ENCODE results near the gene DHX35.

DHX35 gene

DNA sequence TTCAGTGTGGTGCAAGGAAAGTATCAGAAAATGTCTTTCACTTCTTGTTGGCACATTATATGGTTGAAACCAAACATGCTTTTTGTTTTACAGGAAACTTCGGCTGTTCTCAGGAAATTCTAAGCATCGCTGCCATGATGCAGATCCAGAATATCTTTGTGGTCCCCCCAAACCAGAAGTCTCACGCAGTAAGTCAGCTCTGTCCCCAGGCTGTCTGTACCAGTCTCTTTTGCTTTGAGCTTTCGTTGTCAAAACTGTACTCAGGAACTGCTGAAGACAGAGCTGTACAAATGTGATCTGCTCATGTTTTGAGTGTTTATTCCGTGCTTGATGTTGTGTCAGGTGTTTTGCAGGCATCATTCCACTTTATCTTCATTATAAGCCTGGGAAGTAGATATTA, 59.6 kb downstream of the DHX35 start:
- DNase-seq (ENCODE audit: low read depth): peak; percentile 18

DNA sequence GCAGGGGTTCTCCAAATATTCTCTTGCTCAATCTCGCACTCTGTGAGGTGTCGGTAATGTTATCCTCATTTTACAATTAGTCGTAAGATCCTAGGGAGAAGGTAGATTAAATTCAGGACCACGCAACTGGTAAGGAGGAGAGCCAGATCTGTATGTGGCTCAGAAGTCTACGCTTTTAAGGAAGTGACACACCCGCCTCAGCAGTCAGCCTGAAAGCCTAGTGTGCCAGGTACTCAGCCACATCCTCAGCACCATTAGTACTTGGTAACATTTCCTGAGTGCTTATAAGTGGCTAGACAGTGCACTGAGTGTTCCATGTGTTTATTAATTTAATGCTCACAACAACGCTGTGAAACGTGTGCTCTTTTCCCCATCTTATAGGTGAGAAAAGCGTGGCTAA, 63.7 kb downstream of the DHX35 start:
- DNase-seq (ENCODE audit: low read depth): no peak

DNA sequence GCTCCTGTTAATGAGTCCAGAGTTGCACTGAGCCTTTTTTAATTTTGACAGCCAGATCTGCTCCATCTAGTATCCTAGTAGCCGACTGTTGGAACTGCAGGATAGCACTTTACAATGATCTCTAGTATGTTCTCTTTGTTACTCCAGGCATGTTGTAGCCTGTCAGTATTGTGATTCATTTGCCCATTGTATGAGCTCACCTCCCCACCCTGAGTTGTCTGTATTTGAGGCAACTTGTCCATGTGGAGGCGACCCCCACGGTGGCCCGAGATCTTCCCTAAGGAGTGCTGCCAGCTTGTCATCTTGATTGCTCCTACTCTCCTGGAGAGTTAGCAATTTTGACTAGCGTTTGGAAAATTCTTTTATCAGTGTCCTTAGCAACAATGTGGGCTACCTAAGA, 67.2 kb downstream of the DHX35 start:
- no peak for DNase-seq (ENCODE audit: low read depth)

DNA sequence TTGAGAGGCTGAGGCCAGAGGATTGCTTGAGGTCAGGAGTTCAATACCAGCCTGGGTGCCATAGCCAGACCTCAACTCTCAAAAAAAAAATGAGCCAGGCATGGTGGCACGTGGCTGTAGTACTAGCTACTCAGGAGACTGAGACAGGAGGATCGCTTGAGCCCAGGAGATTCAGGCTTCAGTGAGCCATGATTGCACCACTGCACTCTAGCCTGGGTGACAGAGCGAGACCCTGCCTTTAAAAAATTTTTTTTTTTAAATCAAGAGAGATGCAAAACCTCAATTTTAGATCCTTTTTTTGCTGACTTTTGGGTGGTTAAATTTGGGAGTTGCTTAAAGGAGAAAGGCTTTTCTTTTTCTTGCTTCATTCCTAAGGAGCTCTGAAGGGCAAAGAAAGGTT, 70.9 kb downstream of the DHX35 start:
- no peak for DNase-seq (ENCODE audit: low read depth)

DNA sequence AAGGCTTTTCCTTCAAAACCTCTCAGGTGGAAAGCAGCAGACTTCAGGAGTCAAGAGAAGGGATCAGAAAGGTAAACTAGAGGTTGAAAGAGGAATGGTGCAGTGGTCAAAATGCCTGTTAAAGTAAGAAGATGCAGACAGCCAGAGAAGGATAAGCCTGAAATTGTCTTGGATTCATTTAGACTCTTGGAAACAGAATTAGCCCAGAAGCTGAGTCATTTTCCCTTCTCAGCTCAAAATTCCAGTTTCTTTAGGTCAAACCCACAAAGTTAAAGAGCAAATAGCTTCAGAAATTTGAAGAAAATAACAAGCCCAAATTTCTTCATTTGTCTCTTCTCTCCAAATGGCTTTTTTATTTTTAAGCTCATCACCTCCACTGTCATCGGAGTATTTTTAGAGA, 73.9 kb downstream of the DHX35 start:
- no peak for DNase-seq (ENCODE audit: low read depth)

DNA sequence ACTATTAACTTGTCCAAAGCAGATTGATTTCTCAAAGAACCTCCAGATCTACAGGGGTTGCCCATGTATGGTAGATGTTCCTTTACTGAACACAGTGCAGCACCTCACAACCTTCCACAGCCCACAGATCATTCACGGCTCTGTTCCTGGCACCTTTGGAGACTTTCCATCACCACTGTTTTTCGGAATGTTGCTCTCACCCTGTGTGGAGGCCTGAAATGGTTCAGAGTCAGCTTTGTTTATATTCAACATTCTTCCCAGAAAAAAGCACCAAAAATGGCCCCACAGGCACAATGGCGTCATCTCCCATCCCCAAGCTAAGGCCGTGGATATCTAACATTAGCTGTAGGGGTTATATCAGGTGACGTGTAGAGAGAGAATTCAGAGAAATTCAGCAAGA, 74.7 kb downstream of the DHX35 start:
- DNase-seq (ENCODE audit: low read depth): no peak

DNA sequence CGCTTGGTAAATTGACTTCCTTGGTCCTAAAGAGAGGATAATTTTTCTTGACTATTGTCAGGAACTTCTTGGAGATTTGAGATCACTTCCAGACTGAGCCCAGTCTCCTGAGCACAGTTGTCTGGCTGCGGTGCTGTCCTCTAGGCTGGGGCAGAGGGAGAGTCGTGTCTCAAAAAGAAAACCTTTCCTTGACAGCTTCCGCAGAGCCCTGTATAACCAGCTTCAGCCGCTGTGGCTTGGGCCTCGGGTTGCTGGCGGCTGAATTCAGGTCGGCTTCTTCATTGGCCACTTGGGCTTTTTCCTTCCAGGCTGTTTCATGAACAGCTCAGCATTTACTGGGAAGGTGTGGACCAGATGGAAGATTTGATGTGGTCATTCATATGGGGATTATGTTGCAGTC, 75.9 kb downstream of the DHX35 start:
- no peak for DNase-seq (ENCODE audit: low read depth)

DNA sequence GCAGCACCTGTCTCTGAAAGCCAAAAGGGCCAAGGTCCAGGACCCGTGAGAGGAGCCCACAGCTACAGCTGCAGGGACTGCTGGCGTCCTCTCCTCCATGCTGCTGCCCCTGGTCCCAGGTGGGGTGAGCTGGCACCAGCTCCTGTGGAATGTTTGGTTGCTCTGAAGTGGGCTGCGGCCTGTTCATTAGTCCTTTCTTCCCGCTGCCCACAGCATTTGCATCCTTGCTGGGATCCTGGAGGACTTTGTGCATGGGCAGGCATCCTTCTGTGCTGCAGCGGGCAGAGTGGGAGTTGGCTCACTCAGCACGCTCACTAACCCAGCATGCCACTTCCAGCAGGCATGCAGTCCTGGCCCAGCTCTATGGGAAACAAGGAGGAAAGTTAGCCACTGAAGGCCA, 76.4 kb downstream of the DHX35 start:
- no peak for DNase-seq (ENCODE audit: low read depth)

DNA sequence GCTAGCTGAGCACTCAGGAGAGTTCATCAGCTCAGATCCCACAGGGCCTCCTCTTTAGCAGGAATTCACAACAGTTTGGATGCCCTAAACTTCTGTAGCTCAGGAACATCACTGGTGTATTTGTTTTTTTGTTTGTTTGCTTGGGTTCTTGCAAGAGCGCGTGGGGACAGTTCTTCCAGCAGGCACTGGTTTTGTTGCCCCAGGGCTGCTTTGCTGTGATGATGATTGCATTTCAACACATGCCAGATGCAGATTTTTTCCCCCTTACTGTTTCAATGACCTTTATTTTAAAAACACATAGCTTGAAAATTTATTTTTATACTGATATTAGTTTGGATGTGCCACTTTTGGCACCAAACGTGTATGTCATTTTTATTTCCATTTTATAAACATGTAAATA, 77.1 kb downstream of the DHX35 start:
- no peak for DNase-seq (ENCODE audit: low read depth)

DNA sequence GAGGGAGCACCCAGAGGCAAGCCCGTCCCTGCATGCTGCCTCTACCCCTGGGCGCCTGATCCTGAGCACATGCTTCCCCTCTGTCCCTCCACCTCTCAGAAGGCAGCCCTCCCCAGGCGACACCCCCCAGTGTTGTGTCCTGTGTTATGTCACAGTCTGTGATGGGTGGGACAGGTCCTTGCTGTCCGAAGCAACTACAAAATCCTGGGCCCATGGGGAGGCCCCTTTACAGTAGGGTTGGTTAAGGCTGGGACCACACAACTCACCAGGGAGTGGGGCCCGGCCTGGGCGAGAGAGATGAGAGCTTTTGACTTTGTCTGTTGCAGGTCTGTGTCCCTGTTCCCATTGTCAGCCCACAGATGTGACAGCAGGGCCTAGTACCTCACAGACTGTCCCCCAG, 78.0 kb downstream of the DHX35 start:
- DNase-seq (ENCODE audit: low read depth): no peak

DNA sequence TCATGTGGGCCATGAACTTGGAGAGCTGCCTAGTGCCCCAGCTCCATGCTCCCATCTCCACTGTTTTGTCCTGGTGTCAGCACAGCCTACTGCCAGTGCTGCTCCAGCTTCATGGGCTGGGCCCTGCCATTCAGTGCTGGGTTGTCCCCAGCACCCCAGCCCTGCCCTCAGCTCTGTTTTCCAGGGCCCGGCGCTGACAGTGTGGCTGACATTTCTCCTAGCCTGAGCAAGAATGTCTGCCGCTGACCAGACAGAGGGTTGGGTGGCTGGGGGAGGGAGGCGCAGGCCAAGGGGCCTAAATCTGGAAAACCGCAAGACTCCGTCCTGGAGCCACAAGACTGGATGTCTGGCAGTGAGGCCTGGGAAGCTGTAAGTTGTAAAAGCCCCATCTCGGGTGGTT, 78.9 kb downstream of the DHX35 start:
- no peak for DNase-seq (ENCODE audit: low read depth)

DNA sequence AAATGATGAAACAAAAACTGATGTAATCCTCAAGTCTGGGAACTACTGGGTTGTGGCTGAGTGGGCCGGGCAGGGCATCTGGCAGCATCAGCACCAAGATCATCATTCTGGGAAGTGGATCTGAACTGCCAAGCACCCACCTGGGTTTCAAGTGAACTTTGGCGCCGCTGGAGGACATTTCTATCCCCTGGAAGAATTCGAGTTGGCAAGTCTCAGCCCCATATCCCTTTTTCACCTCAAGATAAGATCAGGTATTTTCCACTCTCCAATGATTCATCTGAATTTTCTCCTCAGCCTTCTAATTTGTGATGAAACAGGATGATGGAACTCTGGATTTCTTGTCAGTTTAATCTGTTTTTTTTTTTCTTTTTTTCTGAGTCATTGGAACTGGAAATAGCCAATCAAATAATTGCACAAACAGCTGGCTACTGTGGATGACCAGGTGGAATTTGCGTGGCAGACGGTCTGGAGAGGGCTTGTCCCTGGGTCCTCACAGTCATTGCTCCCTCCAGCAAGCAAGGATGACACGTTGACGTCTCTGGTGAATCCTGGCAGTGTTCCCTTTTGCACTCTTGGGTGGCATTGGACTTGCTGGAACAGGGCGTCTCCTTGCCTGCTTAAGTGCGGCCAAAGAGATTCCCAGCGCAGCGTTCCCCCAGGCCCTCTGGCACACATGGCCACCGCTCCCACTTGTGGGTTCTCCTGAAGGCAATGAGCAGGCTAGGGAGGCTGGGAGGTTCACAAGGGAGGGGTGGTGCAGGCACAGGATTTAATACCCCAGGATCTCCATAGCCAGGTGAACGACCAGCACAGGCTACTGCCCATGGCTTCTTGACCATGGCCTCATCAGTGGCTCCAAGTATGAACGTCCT, 80.4 kb downstream of the DHX35 start:
- DNase-seq (ENCODE audit: low read depth): no peak

GRCh38 chr20:39044501-39044900, 82.4 kb downstream of the DHX35 start:
- DNase-seq (ENCODE audit: low read depth): no peak

DNA sequence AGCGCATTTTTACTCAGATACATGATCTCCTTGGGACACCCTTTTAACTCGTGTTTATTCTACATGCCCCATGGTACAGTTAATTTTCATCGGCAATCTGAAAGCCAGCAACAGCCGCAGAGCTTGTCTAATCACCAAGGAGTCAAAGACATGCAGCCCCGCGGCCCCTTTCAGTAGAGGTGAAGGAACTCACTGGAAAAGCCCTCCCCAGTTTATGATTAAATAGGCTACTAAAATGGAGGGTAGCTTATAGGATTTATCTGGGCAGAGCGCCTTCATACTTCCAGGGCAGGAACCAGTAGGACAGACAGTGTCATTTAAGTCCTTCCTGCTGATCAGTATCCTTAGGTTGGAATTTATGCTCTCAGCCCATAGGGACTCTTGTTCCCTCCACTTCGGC, 83.5 kb downstream of the DHX35 start:
- no peak for DNase-seq (ENCODE audit: low read depth)

DNA sequence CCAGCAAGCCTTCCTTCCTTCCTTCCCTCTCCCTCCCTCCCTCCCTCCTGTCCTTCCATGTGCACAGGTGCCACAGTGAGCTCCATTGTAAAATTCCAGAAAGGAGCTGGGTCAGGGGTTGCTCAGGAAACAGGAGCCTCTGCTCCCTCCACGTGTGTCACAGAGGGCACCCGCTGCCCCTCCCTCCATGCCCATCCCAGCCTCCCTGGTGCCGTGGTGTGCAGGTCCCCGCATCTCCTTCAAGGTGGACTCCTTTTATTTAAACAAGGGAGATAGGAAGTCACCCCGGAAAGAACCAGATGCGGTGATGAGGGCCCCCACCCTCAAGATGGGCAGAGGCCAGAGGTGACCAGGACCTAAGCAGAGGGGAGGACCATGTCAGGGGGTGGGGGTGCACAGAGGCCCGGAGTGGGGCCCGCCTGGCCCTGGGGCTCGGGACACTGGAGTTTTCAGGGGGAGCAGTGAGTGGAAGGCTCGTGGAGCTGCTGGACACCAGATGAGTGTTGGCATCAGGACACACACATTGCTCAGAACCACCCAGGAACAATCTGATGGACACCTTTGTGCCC, 85.4 kb downstream of the DHX35 start:
- DNase-seq (ENCODE audit: low read depth): no peak

- peak; percentile 64 for DNase-seq (ENCODE audit: low read depth)
Observed at GRCh38 chr20:39048000-39048696, 86.0 kb downstream of the DHX35 start.

GRCh38 chr20:39049148-39049547, 87.0 kb downstream of the DHX35 start:
- no peak for DNase-seq (ENCODE audit: low read depth)

- peak; percentile 74 for DNase-seq (ENCODE audit: low read depth)
Observed at GRCh38 chr20:39049684-39050554, 87.8 kb downstream of the DHX35 start.

- no peak for DNase-seq (ENCODE audit: low read depth)
Observed at GRCh38 chr20:39050555-39050902, 88.4 kb downstream of the DHX35 start.

DNA sequence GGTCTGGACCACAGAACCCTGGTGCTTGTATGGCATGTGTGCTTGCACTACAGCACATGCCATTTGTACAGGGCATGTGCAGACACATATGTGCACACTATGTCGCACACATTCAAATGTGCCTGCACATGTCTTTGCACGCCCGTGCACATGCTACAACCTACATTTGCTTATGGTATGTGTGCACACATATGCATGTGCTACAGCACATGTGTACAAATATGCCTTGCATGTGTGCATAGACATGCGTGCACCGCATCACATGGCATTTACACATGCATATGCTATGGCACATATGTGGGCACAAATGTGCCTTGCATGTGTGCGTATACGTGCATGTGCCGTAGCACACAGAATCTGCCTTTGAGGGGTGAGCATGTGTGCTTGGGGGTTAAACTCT, 90.5 kb downstream of the DHX35 start:
- no peak for DNase-seq (ENCODE audit: low read depth)

DNA sequence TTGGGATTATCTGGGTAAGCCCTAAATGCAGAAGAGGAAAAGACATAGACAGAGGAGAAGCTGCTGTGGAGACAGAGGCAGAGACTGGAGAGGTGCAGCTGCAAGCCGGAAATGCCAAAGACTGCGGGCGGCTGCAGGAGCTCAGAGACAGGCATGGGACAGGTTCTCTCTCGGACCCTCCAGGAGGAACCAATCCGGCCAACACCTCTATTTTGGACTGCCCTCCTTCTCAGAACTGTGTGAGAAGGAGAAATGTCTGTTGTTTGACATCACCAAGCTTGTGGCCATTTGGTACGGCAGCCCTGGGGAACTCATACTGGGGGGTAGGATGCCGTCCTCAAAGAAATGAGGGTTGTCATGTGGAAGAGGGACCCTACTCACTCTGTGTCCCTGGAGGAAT, 95.0 kb downstream of the DHX35 start:
- no peak for DNase-seq (ENCODE audit: low read depth)

DNA sequence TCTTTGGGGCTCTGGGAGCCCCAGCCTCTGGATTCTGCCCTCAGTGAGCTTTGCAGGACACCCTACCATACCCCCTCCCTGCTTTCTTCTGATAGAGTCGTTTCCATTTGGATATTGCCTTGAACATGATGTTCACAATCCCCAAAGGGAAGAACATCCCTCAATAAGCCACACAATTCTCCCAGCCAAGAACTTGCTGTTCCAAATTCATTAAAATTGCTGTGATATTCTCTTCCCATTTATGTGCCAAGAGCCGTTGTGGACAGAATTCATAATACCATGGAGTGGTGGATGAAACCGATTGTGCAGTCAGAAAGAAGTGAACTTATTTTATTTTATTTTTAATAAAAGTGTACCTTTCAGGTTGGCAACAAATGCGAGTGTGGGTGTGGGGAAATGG, 95.8 kb downstream of the DHX35 start:
- no peak for DNase-seq (ENCODE audit: low read depth)
